ENCODE measurements around the gene OR8D2.
"Not testable (repeated sequence)": the region's sequence is repeated elsewhere in the genome, so short reads cannot be mapped to it uniquely, and the experiment has no call there.

DNA sequence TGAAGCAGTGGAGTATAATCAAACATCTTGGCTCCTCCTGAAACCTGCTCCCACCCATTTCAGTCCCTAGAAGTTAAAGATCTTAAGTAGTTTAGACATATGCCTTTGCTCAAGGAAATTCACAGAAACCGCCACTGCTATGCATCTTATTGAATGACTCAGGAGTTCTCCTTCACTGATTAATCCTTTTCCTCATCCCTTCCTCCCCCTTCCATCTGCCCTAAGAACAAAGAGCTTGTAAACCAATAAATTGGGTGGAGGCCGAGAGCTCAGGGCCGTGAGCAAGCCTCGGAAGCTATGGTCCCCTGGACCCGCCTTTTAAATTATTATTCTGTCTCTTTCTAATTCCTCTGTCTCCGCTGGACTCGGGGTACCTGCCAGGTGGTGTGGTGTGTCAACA lies 49.1 kb downstream of the OR8D2 start:
- TF ChIP-seq POLR2A (IDR thresholded peaks at IDR 0.05); POLR2AphosphoS5 (IDR thresholded peaks at IDR 0.05); EP300 (IDR thresholded peaks at IDR 0.05; ENCODE audit: low read depth): not testable (repeated sequence)
- TF ChIP-seq, protein P1, sequence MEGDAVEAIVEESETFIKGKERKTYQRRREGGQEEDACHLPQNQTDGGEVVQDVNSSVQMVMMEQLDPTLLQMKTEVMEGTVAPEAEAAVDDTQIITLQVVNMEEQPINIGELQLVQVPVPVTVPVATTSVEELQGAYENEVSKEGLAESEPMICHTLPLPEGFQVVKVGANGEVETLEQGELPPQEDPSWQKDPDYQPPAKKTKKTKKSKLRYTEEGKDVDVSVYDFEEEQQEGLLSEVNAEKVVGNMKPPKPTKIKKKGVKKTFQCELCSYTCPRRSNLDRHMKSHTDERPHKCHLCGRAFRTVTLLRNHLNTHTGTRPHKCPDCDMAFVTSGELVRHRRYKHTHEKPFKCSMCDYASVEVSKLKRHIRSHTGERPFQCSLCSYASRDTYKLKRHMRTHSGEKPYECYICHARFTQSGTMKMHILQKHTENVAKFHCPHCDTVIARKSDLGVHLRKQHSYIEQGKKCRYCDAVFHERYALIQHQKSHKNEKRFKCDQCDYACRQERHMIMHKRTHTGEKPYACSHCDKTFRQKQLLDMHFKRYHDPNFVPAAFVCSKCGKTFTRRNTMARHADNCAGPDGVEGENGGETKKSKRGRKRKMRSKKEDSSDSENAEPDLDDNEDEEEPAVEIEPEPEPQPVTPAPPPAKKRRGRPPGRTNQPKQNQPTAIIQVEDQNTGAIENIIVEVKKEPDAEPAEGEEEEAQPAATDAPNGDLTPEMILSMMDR (IDR thresholded peaks at IDR 0.05), result not testable (repeated sequence)
